ENCODE results near the gene CDK12.

DNA sequence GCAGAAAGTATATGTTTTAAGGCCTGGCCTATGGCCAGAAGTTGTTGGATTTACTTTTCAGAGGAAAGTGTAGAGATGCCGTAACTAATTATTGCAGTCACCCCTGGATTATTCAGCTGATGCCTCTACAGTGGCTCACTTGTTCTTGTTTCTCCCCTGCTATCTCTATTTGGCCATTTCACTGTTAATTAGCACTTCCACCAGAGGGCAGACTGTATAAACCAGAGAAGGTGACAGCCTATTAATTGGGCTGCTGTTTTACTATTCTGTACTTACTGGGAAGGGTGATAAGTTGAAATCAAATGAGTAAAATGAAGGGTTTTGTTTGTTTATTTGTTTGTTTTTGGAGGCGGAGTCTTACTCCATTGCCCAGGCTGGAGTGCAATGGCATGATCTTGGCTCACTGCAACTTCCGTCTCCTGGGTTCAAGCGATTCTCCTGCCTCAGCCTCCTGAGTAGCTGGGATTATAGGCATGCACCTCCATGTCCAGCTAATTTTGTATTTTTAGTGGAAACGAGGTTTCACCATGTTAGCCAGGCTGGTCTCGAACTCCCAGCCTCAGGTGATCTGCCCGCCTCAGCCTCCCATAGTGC lies 66.0 kb downstream of the CDK12 start:
- no peak for TF ChIP-seq EP300 (IDR thresholded peaks at IDR 0.05; ENCODE audit: borderline replicate concordance in 1 of 2, low read depth in 1 of 2, low read length in 1 of 2)
- TF ChIP-seq, protein P1, sequence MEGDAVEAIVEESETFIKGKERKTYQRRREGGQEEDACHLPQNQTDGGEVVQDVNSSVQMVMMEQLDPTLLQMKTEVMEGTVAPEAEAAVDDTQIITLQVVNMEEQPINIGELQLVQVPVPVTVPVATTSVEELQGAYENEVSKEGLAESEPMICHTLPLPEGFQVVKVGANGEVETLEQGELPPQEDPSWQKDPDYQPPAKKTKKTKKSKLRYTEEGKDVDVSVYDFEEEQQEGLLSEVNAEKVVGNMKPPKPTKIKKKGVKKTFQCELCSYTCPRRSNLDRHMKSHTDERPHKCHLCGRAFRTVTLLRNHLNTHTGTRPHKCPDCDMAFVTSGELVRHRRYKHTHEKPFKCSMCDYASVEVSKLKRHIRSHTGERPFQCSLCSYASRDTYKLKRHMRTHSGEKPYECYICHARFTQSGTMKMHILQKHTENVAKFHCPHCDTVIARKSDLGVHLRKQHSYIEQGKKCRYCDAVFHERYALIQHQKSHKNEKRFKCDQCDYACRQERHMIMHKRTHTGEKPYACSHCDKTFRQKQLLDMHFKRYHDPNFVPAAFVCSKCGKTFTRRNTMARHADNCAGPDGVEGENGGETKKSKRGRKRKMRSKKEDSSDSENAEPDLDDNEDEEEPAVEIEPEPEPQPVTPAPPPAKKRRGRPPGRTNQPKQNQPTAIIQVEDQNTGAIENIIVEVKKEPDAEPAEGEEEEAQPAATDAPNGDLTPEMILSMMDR (IDR thresholded peaks at IDR 0.05) = peak; percentile 59

Measured in SK-N-SH (cell line).